GM23248 (cell line): Measurements from ENCODE around the gene UBE2F.

Source experiments
- EZH2 ChIP-seq: fragments of 200-600 bp; sonication (generic); IDR thresholded peaks from 2 replicates; pipeline ENCODE4 v1.6.1; 2018; ENCODE audit warnings: antibody characterized with exemption, mild to moderate bottlenecking; ENCODE audit not compliant: insufficient read depth, poor library complexity, severe bottlenecking
- EZH2phosphoT487 ChIP-seq: fragments of 200-600 bp; sonication (generic); IDR thresholded peaks from 2 replicates; pipeline ENCODE4 v1.6.1; 2018; ENCODE audit warnings: antibody characterized with exemption, moderate library complexity, mild to moderate bottlenecking, low read depth; ENCODE audit not compliant: insufficient read depth

GRCh38 chr2:237921967-237922492 lies 44.8 kb upstream of the UBE2F start:
- TF ChIP-seq EZH2 (no peak), EZH2phosphoT487 (no peak)
